ENCODE measurements around the gene NOXO1.
"Not testable (repeated sequence)": the region's sequence is repeated elsewhere in the genome, so short reads cannot be mapped to it uniquely, and the experiment has no call there.

NOXO1 gene

GRCh38 chr16:1962161-1963153 lies 18.8 kb downstream of the NOXO1 start:
- peak overlapping the region; percentile 92 to 95 for H3K4me3 Mint-ChIP-seq
- peaks cover 64% of the 10 kb centered on the region for H3K36me3 Mint-ChIP-seq (ENCODE audit: insufficient read depth)
- H3K4me1 Mint-ChIP-seq (ENCODE audit: low read depth in 2 of 2): peaks cover 43 to 53% of the 10 kb centered on the region in 2 donors
- not testable (repeated sequence) for H3K9me3 Mint-ChIP-seq; DNase-seq; H3K27me3 Mint-ChIP-seq; ATAC-seq (replicated peaks)
- H3K27ac Mint-ChIP-seq: peak overlapping the region; percentile 98 to 99

GRCh38 chr16:1961651-1962067 lies 19.6 kb downstream of the NOXO1 start:
- Mint-ChIP-seq H3K9me3 (no peaks in the 10 kb centered on the region), H3K4me3 (peak overlapping the region; percentile 94 to 95), H3K27ac (peak overlapping the region; percentile 98 to 99), H3K27me3 (no peaks in the 10 kb centered on the region), H3K36me3 (ENCODE audit: insufficient read depth) (peaks cover 64% of the 10 kb centered on the region), H3K4me1 (ENCODE audit: low read depth in 2 of 2) (peaks cover 43 to 53% of the 10 kb centered on the region in 2 donors)
- DNase-seq (no peak), ATAC-seq (replicated peaks) (no peak)

- Mint-ChIP-seq H3K9me3 (no peaks in the 10 kb centered on the region), H3K4me1 (ENCODE audit: low read depth in 2 of 2) (peaks cover 43 to 53% of the 10 kb centered on the region in 2 donors), H3K4me3 (peak overlapping the region; percentile 94 to 95), H3K36me3 (ENCODE audit: insufficient read depth) (peaks cover 61% of the 10 kb centered on the region), H3K27me3 (no peaks in the 10 kb centered on the region), H3K27ac (peak overlapping the region; percentile 98 to 99)
- ATAC-seq (replicated peaks) (no peak), DNase-seq (peak in 2 of 3 experiments; percentile 31 to 40)
Observed at GRCh38 chr16:1960665-1961630, 20.3 kb downstream of the NOXO1 start.

- Mint-ChIP-seq H3K27ac (peak within 1 kb of the TSS; percentile 98 to 99), H3K27me3 (no peaks in the 10 kb centered on the region), H3K36me3 (ENCODE audit: insufficient read depth) (peaks cover 46% of the 10 kb centered on the region), H3K9me3 (no peaks in the 10 kb centered on the region), H3K4me3 (peak within 1 kb of the TSS; percentile 94 to 95), H3K4me1 (ENCODE audit: low read depth in 2 of 2) (peaks cover 32 to 41% of the 10 kb centered on the region in 2 donors)
- DNase-seq (peak; percentile 87 to 90 (median 87)), ATAC-seq (replicated peaks) (peak; percentile 83)
Observed at GRCh38 chr16:1959269-1960039, 21.8 kb downstream of the NOXO1 start, which contains the start of gene NDUFB10. Gene NDUFB10, plus strand, starts transcription at chr16:1959538. Its CDS starts 87 bp downstream, at chr16:1959625.

GRCh38 chr16:1958715-1959268 lies 22.5 kb downstream of the NOXO1 start:
- H3K9me3 Mint-ChIP-seq: no peaks in the 10 kb centered on the region
- ATAC-seq (replicated peaks) (no peak), DNase-seq (no peak)
- H3K27ac Mint-ChIP-seq: peak overlapping the region; percentile 98 to 99
- peaks cover 27 to 37% of the 10 kb centered on the region in 2 donors for H3K4me1 Mint-ChIP-seq (ENCODE audit: low read depth in 2 of 2)
- H3K4me3 Mint-ChIP-seq: peak overlapping the region; percentile 94 to 95
- peaks cover 39% of the 10 kb centered on the region for H3K36me3 Mint-ChIP-seq (ENCODE audit: insufficient read depth)
- no peaks in the 10 kb centered on the region for H3K27me3 Mint-ChIP-seq

GRCh38 chr16:1958143-1958491 lies 23.2 kb downstream of the NOXO1 start:
- Mint-ChIP-seq H3K4me1 (ENCODE audit: low read depth in 2 of 2) (peaks cover 22 to 30% of the 10 kb centered on the region in 2 donors), H3K36me3 (ENCODE audit: insufficient read depth) (peaks cover 32% of the 10 kb centered on the region)
- not testable (repeated sequence) for ATAC-seq (replicated peaks); H3K4me3 Mint-ChIP-seq; H3K9me3 Mint-ChIP-seq; DNase-seq; H3K27ac Mint-ChIP-seq; H3K27me3 Mint-ChIP-seq

GRCh38 chr16:1957434-1958142 lies 23.7 kb downstream of the NOXO1 start:
- Mint-ChIP-seq H3K4me1 (ENCODE audit: low read depth in 2 of 2) (peaks cover 22 to 25% of the 10 kb centered on the region in 2 donors), H3K36me3 (ENCODE audit: insufficient read depth) (peaks cover 27% of the 10 kb centered on the region)
- not testable (repeated sequence) for H3K27me3 Mint-ChIP-seq; ATAC-seq (replicated peaks); H3K27ac Mint-ChIP-seq; H3K9me3 Mint-ChIP-seq; H3K4me3 Mint-ChIP-seq; DNase-seq

GRCh38 chr16:1953734-1954133 lies 27.5 kb downstream of the NOXO1 start:
- no peaks in the 10 kb centered on the region for H3K4me1 Mint-ChIP-seq (ENCODE audit: low read depth in 2 of 2)
- no peaks in the 10 kb centered on the region for H3K36me3 Mint-ChIP-seq (ENCODE audit: insufficient read depth)
- H3K27me3 Mint-ChIP-seq: peaks cover 0 to 8% of the 10 kb centered on the region in 2 donors
- DNase-seq (no peak), ATAC-seq (replicated peaks) (no peak)
- no peak overlapping the region for H3K4me3 Mint-ChIP-seq
- H3K9me3 Mint-ChIP-seq: no peaks in the 10 kb centered on the region
- H3K27ac Mint-ChIP-seq: no peak overlapping the region

- DNase-seq: no peak
- peaks cover 0 to 8% of the 10 kb centered on the region in 2 donors for H3K27me3 Mint-ChIP-seq
Observed at GRCh38 chr16:1950559-1950958, 30.7 kb downstream of the NOXO1 start.

GRCh38 chr16:1950047-1950446 lies 31.2 kb downstream of the NOXO1 start:
- Mint-ChIP-seq H3K27me3 (peaks cover 0 to 8% of the 10 kb centered on the region in 2 donors), H3K4me1 (ENCODE audit: low read depth in 2 of 2) (no peaks in the 10 kb centered on the region), H3K27ac (no peak overlapping the region), H3K9me3 (no peaks in the 10 kb centered on the region), H3K4me3 (no peak overlapping the region), H3K36me3 (ENCODE audit: insufficient read depth) (no peaks in the 10 kb centered on the region)
- ATAC-seq (replicated peaks) (no peak), DNase-seq (no peak)

More at GRCh38 chr16:1950559-1950958, 30.7 kb downstream of the NOXO1 start:
- no peak for ATAC-seq (replicated peaks)
- H3K4me1 Mint-ChIP-seq (ENCODE audit: low read depth in 2 of 2): no peaks in the 10 kb centered on the region
- no peaks in the 10 kb centered on the region for H3K36me3 Mint-ChIP-seq (ENCODE audit: insufficient read depth)
- H3K27ac Mint-ChIP-seq: no peak overlapping the region
- no peaks in the 10 kb centered on the region for H3K9me3 Mint-ChIP-seq
- H3K4me3 Mint-ChIP-seq: no peak overlapping the region

- DNase-seq: no peak
- no peak for ATAC-seq (replicated peaks)
- Mint-ChIP-seq H3K9me3 (no peaks in the 10 kb centered on the region), H3K4me1 (ENCODE audit: low read depth in 2 of 2) (peaks cover 0 to 1% of the 10 kb centered on the region in 2 donors), H3K36me3 (ENCODE audit: insufficient read depth) (no peaks in the 10 kb centered on the region), H3K27me3 (peaks cover 0 to 8% of the 10 kb centered on the region in 2 donors), H3K4me3 (no peak overlapping the region), H3K27ac (no peak overlapping the region)
Observed at GRCh38 chr16:1949507-1949906, 31.8 kb downstream of the NOXO1 start.

GRCh38 chr16:1947369-1947670 lies 33.9 kb downstream of the NOXO1 start:
- no peak for ATAC-seq (replicated peaks)
- Mint-ChIP-seq H3K4me1 (ENCODE audit: low read depth in 2 of 2) (peaks cover 8 to 9% of the 10 kb centered on the region in 2 donors), H3K27ac (no peak overlapping the region), H3K27me3 (peaks cover 0 to 8% of the 10 kb centered on the region in 2 donors), H3K36me3 (ENCODE audit: insufficient read depth) (no peaks in the 10 kb centered on the region), H3K4me3 (no peak overlapping the region), H3K9me3 (no peaks in the 10 kb centered on the region)
- no peak for DNase-seq

Measured in effector memory CD8-positive, alpha-beta T cell (primary cell).